Measurements from ENCODE around the gene CRK.
"Not testable (repeated sequence)": the region's sequence is repeated elsewhere in the genome, so short reads cannot be mapped to it uniquely, and the experiment has no call there.

CRK gene

DNA sequence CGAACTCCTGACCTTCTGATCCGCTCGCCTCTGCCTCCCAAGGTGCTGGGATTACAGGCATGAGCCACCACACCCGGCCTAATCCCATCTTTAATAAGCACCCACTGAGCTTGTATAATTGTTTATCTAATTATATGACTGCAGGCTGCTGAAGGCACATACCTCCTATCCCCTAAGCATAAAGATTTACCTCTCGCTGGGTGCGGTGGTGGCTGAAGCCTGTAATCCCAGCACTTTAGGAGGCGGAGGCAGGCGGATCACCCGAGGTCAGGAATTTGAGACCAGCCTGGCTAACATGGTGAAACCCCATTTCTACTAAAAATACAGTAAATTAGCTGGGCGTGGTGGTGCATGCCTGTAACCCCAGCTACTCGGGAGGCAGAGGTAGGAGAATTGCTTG, 35.9 kb downstream of the CRK start:
- no peak for DNase-seq

DNA sequence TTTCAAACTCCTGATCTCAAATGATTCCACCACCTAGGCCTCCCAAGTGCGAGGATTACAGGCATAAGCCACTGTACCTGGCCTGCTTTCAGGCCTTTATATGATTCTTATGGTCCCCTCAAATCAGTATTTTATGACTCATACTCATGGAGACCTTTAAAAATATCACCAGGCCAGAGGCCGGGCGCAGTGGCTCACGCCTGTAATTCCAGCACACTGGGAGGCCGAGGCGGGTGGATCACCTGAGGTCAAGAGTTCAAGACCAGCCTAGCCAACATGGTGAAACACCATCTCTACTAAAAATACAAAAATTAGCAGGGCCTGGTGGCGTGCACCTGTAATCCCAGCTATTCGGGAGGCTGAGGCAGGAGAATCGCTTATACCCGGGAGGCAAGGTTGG, 37.6 kb downstream of the CRK start:
- not testable (repeated sequence) for DNase-seq

DNA sequence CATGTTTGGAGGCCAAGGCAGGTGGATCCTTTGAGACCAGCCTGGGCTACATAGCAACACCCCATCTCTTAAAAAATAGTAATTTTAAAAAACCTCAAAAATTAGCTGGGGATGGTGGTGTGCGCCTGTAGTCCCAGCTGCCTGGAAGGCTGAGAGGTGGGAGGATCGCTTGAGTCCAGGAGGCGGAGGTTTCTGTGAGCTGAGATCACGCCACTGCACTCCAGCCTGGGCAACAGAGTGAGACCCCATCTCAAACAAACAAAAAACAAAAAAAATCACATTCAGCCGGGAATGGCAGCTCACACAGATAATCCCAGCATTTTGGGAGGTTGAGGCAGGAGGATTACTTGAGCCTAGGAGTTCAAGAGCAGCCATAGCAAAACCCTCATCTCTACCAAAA, 39.6 kb downstream of the CRK start:
- no peak for DNase-seq

DNA sequence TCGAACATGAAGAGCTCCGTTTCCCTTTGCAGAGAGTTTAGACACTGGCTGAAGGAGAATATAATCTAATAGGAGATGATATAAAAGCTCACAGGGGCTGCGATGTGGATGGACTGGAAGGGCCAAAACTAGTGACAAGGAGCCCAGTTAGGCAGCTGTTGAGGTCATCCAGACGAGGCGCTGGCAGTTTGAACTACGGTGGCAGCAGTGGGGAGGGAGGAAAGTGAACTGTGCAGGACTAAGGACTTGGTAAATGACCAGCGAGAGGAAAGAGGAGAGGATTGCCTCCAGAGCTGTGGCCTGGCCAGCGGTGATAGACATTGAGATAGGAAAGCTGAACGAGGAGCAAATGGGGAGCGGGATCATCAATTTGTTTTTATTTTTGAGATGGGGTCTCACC, 41.4 kb downstream of the CRK start:
- no peak for DNase-seq

DNA sequence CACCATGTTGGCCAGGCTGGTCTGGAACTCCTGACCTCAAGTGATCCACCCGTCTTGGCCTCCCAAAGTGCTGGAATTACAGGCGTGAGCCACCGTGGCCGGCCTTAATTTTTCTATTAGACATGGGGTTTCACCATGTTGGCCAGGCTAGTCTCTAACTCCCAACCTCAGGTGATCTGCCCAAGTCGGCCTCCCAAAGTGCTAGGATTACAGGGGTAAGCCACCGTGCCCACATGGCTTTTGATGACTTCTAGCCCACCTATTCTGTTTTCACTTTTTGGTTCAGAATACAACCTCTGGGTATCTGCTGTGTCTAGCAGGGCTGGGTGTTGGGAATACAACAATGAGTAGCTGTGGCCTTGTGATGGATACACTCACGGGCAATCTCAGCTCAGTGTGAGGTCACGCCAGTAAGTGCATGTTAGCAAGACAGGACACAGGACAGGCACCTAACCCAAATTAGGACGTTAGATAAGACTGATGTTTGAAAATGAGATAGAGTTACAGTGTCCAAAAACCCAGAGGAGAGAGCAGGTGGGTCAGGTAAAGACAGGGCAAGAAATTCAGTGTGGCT, 41.9 kb downstream of the CRK start:
- no peak for DNase-seq

DNA sequence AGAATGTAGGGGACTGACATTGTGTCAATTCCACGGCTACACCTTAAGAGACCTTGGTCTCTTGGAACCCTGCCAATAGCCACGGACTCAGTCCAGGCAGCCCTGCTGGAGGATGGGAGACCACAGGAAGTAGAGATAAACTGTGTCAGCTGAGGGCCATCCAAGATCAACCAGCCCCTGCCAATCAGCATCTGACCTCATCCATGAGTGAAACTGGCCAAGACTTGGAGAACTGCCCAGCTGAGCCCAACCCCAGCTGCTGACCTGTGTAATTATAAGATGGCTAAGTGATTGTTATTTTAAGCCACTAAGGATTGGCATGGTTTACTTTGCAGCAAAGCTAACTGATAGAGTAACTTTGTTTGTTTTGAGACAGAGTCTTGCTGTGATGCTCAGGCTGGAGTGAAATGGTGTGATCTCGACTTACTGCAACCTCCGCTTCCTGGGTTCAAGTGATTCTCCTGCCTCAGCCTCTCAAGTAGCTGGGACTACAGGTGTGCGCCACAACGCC, 42.7 kb downstream of the CRK start:
- DNase-seq: peak; percentile 72

DNA sequence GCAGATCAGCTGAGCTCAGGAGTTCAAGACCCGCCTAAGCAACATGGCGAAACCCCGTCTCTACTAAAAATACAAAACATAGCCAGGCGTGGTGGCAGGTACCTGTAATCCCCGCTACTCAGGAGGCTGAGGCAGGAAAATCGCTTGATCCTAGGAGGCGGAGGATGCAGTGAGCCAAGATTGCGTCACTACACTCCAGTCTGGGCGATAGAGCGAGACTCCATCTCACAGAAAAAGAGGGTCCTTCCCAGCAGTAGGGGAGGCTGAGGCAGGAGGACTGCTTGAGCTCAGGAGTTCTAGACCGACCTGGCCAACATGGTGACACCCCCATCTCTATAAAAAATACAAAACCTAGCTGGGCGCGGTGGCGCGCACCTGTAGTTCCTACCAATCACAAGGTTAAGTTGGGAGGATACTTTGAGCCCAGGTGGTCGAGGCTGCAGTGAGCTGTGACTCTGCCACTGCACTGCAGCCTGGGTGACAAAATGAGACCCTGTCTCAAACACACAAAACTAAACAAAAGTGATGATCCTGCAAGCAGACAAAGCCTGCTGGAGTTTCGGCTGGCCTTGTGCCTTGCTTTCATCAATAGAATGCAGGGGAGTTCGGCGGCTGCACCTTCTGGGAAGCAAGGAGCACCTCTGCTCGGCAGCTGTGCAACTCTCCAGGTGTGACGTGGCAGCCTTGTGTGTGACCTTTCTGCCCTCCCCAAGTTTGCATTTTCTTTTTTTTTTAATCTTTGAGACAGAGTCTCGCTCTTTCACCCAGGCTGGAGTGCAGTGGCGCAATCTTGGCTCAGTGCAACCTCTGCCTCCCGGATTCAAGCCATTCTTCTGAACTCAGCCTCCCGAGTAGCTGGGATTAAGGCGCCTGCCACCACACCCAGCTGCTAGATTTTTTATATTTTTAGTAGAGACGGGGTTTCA, 43.6 kb downstream of the CRK start:
- no peak for DNase-seq

DNA sequence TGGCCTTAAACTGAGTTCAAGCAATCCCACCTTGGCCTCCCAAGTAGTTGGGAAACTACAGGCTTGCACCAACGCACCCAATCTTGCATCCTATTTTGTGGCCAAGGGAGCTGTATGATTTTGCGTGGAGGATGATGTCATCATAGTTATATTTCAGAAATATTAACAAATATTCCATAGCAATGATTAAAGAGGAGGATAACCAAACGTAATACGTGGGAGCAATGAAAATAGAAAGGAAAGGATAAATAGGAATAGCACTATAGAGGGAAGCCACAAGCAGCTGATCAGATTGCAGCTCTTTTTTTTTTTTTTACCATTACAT, 53.8 kb downstream of the CRK start:
- DNase-seq: no peak

DNA sequence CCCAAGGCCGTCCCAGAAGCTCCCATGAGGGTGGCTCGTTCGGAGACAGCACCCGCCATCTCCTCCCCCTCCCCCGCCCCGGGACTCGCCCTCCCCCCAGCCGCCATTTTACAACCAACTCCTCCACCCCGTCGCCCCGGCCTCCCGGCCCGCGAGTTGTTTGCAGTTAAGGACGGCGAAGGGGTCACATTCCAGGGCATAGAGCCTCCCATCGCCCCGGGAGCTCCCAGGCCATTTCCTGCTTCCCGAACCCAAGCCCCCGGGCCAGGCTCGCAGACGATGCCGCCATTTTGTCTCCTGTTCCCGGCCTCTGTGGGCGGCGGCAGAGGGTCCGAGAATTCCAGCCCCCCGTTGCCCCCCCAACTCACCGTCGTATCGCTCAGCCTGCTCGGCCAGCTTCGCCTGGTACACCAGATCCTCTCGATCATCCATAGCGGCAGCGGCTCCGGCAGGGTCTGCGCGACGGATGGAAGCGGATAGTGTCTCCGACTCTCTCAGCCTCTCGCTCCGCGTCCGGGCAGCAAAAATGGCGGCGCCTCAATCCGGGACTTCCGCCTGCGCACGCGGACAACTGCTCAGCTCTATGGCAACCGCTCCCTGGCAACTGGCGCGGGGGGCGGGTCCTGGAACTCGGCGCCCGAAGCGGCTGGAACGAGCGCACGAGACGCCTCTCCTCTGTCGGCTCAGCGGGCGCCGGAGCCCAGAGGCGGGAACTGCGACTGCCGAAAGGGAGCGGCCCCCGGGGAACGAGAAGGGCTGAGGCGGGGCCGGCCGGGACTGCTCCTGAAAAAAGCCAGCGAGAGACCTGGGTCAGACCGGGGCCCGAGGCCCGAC, 56.1 kb downstream of the CRK start, which contains the start of gene YWHAE:
Gene YWHAE (minus strand): TSS at position 544 of the 834 bp plus-strand sequence. CDS start 112 bp downstream, at position 432.
- DNase-seq: peak; percentile 89

DNA sequence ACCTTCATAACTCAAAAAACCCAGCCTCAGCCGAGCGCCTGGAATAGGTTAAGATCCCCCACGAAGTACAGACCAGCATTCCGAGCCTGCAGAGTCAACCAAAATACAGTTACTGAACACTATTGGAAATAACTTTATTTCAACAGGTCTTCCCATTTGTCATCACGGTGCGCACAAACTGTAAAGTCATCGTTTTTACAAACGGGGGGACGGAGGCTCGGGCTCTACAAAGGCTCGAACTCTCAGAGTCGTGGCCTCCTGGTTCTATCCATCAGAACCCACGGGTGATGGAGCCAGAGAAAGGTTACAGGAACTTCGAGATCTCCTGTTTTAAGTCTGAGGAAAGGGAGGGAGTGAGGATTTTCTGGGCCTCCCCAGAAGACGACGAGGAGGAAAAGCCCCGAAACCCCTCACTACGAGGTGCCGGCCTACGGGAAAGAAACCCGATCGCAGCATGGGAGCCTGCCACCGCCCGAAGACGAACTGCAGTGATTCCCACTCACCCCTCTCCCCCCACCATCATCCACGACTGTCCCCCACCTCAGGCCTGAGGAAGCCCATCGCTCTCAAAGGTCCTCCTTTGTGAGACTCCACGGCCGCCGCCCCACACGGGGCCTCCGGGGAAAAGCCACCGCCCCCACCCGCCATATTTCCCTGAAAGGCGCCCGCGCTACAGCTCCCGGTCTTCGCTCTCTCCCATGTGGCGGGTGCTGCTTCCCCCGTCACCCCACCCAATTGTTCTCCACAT, 56.9 kb downstream of the CRK start:
- peak; percentile 4 for DNase-seq

DNA sequence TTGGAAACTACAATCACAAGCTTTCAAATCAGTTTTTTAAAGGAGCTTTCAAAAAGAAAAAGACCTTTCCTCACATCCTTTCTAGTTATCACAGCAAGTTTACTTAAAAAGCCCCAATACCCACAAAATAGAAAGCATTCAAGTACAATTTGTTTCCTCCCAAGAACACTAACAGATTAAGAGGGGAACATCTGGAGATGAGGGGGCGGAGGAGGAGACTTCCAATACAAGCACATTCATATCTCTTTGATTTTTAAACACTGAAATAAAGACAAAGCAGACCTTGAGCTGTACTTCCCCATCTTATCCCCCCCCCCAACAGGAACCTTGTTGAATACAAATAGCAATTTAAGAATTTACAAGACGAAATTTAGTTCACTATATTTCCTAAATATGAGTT, 58.0 kb downstream of the CRK start:
- no peak for DNase-seq

DNA sequence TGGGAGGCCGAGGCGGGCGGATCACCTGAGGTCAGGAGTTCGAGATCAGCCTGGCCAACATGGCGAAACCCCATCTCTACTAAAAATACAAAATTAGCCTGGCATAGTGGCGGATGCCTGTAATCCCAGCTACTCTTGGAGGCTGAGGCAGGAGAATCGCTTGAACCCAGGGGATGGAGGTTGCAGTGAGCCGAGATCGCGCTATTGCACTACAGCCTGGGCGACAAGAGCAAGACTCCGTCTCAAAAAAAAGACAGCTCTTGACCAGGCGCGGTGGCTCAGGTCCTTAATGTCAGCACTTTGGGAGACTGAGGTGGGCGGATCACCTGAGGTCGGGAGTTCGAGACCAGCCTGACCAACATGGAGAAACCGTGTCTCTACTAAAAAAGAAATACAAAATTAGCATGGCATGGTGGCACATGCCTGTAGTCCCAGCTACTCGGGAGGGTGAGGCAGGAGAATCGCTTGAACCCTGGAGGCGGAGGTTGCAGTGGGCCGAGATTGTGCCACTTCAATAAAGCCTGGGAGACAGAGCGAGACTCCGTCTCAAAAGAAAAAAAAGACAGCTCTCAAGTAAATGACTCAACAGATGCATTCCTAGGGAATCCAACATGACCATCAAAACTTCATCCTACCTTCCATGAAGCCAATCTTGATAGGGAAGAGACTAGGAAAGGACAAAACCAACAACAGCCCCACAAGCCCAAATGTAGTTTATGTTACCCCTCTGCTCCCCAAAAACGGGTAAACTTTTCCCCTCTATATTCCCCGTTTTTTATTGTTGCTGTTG, 60.0 kb downstream of the CRK start:
- not testable (repeated sequence) for DNase-seq

DNA sequence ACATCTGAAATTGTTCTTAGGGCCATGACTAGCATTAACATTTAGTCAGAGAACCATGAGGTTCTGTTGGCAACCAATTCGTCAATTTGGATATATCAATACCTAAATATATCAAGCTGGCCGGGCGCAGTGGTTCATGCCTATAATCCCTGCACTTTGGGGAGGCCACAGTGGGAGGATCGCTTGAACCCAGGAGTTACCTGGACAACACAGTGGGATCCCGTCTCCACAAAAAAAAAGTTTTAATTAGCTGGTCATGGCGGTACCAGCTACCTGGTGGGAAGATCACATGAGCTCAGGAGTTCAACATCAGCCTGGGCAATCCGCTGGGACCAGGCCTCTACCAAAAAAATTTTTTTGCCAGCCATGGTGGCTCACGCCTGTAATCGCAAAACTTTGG, 64.5 kb downstream of the CRK start:
- no peak for DNase-seq

DNA sequence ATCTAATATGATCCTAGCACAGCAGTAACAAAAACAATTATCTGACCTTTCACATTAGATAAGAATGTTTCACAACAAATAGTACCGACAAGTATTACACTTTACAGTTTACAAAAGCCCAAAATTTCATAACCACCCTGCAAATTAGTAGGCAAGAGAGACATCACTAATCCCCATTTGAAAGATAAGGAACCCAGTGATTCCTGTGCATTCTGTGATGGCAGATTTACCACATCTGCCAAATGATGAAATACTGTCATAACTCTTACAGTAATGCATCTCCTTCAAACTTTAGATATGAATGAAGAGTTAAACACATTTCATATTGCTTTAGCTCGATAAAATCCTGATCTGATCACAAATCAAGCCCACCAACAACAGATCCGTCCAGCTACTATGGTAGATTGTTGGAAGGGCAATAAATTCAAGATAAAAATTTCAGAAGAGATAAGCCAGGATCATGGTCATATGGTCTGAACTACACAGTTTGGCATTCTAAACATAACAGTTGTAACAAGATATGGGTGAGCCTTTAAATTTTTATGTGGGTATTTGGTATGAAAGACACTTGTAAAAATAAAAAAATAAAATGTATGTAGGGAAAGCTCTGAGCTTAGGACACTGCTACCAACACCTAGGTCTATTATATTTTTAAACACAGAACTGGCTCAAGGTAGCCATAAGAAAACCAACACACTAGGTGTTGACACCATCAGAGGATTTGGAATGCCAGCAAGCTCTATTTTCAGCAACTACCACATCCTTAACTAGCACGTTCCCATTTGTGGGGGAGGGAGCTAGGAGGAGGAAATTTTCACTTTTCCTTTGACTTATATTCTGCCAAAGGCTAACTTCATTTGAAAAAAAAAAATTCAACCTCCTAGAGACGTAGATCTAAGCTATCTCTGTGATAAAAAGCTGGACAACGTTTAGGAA, 65.3 kb downstream of the CRK start:
- DNase-seq: no peak

DNA sequence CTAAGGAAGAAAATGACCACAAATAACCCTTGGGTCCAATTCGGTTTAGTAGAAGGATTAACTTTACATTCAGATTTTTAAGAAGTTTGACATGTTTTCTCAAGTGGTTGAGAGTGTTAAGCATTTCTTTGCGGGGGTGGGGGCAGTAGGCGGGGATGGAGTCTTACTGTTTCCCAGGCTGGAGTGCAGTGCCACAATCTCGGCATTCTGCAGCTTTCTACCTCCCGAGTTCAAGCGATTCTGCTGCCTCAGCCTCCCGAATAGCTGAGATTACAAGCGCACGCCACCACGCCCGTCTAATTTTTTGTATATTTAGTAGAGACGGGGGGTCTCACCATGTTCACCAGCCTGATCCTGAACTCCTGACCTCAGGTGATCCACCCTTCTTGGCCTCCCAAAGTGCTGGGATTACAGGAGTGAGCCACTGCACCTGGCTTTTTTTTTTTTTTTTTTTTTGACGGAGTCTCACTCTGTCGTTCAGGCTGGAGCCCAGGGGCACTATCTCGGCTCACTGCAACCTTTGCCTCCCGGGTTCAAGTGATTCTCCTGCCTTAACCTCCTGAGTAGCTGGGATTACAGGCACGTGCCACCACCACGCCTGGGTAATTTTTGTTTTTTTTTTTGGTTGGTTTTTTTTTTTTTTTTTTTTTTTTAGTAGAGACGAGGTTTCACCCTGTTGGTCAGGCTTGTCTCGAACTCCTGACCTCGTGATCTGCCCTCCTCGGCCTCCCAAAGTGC, 68.4 kb downstream of the CRK start:
- not testable (repeated sequence) for DNase-seq

DNA sequence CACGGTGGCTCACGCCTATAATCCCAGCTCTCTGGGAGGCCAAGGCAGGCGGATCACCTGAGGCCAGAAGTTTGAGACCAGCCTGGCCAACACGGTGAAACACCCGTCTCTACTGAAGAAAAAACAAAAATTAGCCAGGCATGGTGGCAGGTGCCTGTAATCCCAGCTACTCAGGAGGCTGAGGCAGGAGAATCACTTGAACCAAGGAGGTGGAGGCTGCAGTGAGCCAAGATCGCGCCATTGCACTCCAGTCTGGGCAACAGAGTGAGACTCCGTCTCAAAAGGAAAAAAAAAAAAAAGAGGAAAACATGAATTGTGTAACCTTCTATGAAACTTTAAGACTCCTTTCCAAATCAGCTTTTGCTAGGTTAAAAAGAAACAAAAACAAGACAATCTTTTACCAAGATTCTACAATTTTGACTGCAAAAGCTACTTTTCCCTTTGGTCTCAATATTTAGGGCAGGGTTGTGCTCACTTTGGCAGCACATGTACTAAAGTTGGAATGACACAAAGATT, 69.3 kb downstream of the CRK start:
- DNase-seq: not testable (repeated sequence)

DNA sequence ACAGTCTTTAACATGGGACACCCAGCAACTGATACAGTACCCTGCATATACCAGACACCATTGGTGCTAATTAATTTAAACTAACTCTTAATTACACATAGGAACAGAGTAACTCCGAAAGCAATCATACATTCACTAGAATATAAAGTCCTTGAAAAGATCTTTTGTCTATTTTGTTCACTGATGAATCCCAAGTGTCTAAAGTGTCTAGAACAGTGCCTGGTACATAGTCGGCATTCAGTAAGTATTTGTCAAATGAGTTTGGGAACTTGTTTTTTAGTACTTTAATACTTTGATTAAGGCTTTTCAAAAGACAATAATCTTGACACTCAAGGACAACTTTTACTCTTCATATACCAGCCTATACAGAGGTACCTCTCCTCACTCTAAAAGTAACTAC, 69.8 kb downstream of the CRK start:
- DNase-seq: no peak

DNA sequence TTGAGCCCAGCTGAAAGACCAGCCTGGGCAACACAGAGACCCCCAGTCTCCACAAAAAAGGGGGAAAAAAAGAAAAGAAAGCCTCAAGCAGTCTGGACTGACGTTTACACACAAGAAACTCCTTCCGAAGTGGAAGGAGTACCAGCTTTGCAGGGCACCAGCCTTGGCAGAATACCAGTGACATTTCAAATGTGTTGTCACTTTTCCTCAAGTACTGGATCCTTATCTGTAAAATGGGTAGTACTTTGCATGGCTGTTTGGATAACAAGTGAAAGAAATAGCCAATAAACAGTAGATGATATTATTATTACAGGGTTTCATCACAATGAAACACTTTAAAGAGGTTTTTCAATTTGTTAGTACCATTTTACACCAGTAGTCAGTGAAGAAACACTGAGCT, 70.2 kb downstream of the CRK start:
- DNase-seq: no peak

DNA sequence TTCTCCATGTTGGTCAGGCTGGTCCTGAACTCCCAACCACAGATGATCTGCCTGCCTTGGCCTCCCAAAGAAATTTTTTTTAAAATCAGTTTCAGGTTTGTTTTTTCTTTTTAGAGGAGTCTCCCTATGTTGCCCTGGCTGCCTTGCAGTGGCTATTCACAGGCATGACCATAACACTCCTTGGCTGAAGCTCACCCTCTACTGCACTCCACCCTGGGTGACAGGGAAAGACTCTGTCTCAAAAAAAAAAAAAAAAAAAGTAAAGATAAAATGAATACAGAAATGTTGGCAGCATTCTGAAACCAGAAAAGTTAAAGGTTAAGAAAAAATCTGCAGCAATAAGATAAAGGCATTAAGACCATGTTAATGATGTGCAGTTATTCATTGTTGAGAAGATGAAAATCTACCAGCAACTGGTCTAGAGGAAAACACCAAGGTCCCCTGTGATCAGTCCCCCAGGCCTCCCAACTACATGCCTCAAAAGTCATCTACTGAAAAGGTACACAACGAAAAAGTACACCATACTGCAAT, 71.1 kb downstream of the CRK start:
- DNase-seq: no peak

All from NCI-H1092 treated with DMSO at 0.1 percent for 48 hours (cell line).